GM12872 (cell line): ENCODE data around the gene WNT16.

ENCODE experiments used
- TF ChIP-seq, protein P1 (sequence below): IDR thresholded peaks from 3 replicates; pipeline ENCODE4 v1.5.1; 2011; ENCODE audit warnings: low read depth, mild to moderate bottlenecking, low read length, moderate library complexity; ENCODE audit not compliant: insufficient read depth

Gene WNT16

DNA sequence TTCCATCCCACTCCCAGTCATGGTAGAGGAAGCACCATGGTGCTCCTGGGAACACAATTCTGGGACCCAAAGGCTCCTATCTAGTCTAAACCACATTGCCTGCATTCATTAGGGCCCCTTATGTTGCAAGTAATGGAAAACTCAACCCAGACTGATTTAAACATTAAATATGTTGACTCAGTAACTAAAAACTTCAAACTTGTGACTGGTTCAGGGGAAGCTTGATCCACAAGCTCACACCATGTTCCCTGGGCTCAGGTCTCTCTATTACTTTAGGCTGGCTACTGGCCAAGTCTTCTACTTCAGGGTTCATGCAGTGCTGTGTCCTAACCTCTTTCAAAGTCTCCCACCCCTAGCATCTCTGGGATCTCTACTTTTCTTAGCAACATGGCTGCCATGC, 13.1 kb downstream of the WNT16 start:
- TF ChIP-seq, protein P1, sequence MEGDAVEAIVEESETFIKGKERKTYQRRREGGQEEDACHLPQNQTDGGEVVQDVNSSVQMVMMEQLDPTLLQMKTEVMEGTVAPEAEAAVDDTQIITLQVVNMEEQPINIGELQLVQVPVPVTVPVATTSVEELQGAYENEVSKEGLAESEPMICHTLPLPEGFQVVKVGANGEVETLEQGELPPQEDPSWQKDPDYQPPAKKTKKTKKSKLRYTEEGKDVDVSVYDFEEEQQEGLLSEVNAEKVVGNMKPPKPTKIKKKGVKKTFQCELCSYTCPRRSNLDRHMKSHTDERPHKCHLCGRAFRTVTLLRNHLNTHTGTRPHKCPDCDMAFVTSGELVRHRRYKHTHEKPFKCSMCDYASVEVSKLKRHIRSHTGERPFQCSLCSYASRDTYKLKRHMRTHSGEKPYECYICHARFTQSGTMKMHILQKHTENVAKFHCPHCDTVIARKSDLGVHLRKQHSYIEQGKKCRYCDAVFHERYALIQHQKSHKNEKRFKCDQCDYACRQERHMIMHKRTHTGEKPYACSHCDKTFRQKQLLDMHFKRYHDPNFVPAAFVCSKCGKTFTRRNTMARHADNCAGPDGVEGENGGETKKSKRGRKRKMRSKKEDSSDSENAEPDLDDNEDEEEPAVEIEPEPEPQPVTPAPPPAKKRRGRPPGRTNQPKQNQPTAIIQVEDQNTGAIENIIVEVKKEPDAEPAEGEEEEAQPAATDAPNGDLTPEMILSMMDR = no peak

DNA sequence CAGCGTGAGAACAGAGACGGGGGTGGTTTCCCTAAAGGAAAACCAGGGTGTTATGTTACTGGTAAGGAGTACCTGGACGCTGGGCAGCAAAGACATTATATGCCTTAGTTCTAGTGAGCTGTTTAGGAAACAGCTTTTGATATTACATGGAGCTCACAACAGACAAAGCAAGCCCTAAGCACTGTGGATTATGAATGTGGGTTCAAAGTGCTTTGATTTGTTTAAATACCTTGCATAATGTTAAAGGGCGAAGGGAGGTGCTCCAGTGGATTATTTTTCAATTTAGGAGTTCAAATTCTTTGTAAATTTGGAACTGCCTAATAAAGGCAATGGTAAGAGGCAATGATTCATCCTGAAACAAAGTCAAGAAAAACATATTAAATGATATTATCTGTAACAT, 13.8 kb downstream of the WNT16 start:
- TF ChIP-seq, protein P1 = no peak

GRCh38 chr7:121343302-121343701, 14.5 kb downstream of the WNT16 start:
- TF ChIP-seq, protein P1 = no peak

DNA sequence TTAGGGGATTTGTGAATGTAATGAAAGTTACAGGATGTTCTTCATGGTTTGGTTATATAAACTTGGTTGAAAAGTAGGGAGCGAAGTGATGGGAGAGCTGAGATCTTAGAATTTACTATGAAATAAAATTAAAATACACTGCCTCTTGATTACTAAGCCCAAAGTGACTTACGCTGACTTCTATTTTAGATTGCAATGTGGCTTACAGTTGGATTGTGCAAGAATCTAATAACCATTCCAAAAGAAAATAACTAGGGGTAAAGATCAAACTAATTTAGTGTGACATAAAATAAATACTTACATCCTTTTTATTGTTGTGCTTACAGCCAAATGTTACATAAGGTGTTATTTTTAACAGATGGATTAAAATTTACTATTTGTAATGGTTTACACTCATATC, 15.3 kb downstream of the WNT16 start:
- TF ChIP-seq, protein P1 = no peak

DNA sequence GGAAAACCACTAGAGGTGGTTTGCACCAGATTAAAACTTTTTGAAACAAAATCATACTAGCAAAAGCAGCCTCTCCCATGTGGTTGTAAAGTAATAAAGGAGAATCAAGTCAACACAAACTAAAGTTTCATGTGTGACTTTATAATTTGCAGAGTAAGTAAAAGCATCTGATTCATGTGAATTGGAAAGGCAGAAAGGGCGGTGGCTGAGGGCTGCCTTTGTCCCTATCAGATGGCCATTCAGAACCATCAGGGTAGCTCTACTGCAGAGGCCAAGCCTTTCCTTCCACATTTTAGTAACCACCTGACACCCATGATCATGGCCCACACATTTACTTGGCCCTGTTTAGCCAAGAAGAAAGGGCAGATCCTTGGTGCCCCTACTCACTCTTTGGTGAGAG, 15.7 kb downstream of the WNT16 start:
- TF ChIP-seq, protein P1 = no peak

DNA sequence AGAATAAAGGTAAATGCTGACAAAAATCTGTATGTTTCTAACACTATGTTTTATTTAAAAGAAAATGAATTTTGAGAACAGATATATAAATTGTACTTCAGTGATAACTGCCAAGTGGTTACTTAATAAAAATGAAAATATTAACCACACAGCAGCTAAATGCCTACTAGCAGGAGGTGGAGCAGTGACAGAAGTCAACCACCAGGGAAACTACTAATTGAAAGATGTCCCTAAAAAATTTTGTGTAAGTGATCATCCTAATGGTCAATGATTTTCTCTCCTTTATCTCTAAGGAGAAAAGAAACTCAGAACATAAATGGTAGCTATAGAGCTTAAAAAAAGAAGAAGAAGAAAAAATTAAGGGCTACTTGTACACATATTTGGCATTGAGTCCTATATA, 22.9 kb downstream of the WNT16 start:
- TF ChIP-seq, protein P1 = peak; percentile 4; the same call in 1 of the 3 replicates

GRCh38 chr7:121352323-121352722, 23.5 kb downstream of the WNT16 start:
- TF ChIP-seq, protein P1 = no peak

- TF ChIP-seq, protein P1 = no peak
Observed at GRCh38 chr7:121355574-121355973, 26.8 kb downstream of the WNT16 start.
